GM19395 (cell line): ENCODE measurements around the gene COPG1.
A peak's percentile ranks its signal among the peaks of the same experiment; 100 is the strongest.

Experiments
- ATAC-seq: cut with Tn5 transposase; IDR thresholded peaks from one replicate; pipeline ENCODE4 v1.9.1; 2021; ENCODE audit warnings: mild to moderate bottlenecking, moderate library complexity; ENCODE audit not compliant: unreplicated experiment

Gene COPG1

DNA sequence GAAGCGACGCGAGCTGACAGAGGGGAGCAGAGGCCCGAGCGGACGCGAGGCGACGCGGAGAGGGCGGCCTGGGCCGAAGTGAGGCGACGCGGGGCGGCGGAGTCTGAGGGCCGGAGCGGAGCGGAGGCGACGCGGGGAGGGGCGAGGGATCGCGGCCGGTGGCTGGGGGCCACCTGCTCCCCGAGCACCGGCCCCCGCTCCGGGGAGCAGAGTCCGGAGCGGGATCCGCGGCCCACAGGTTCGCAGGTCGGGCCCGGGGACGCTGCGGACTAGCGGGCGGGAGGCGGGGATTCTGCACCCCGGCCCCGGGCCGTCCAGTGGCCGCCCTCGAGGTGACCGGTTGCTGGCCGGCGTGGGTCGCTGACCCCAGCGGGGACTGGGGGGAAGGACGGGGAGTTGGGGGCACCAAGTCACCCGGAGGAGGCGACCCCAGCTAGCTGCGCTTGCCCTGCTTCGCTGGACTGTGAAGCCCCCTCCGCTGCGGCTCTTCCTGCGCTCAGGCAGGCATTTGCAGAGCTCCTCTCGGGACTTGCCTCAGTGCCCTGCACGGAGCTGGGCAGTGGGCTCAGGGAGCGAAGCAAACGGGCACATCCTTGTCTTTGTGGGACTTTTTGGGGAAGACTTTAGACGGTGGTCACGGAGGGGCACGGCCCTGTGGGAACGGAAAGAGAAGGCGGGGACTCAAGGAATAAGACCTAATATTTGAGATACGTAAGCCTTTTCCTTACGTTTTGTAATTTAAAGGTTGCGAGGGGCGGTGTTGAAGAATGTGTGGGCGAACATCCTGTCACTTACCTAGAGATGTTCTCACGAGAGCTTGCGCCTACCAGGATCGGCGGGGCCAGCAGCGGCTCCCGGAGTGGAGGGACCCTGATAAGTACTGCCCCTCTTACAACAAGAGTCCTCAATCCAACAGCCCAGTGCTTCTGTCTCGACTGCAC, 29.8 kb downstream of the COPG1 start:
- ATAC-seq, result no peak

DNA sequence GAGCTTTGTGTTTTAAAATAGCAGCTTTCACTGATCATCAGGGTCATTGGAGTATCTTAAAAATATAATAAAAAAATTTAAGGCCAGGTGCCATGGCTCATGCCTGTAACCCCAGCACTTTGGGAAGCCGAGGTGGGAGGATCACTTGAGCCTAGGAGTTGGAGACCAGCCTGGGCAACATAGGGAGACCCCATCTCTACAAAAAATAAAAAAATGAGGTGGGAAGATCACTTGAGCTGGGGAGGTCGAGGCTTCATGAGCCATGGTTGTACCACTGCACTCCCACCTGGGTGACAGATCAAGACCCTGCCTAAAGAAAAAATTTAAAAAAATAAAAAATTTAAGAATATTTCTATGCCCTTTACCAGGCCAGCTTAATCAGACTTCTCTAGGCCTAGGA, 30.8 kb downstream of the COPG1 start:
- no peak for ATAC-seq

DNA sequence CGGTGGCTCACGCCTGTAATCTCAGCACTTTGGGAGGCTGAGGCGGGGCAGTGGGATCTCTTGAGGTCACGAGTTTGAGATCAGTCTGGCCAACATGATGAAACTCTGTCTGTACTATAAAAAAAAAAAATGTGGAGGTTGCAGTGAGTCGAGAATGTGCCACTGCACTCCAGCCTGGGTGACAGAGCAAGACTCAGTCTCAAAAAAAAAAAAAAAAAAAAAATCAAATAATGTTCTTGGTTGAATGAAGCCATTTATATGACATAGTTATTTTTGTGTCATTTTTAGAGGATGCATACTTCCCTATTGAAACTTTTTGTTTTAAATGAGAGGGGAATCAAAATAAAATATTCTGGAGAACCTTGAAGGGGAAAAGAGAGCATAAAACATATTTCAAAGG, 32.3 kb downstream of the COPG1 start:
- no peak for ATAC-seq

DNA sequence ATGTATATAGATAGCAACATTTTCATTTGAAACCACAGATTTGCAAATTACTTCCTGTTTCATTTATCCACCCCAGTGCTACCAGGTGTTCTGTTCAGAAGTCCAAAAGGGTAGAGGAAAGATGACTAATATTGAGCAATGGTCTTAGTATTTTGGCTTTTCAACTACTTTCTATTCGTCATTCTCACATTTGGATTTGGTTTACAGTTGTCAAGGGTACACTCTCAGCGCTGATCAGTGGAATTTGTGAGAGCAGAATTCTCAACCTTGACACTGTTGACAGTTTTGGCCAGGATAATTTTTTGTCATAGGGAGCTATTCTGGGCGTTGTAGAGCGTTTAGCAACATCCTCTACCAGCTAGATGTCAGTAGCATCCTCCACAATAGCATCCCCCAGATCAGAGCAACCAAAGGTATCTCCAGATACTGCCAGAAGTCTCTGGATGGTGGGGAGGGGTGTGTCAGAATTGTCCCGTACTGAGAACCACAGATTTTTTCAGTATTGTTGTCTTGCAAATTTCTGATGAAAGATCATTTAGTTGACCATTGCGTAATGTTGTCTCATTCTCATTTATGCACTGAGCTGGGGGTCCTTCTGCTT, 33.4 kb downstream of the COPG1 start:
- peak; percentile 77 for ATAC-seq

DNA sequence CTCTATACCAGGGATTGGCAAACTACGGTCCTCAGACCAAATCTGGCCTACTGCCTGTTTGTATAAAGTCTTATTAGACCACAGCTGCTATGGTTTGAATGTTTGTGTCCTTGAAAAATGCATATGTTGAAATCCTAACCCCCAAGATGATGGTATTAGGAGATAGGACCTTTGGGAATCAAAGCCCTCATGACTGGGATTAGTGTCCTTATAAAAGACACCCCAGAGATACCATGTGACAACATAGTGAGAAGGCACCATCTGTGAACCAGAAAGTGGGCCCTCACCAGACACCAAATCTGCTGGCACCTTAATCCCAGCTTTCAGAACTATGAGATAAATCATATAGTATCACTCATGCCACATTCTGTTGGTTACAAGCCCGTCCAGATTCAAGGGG, 36.7 kb downstream of the COPG1 start:
- no peak for ATAC-seq

DNA sequence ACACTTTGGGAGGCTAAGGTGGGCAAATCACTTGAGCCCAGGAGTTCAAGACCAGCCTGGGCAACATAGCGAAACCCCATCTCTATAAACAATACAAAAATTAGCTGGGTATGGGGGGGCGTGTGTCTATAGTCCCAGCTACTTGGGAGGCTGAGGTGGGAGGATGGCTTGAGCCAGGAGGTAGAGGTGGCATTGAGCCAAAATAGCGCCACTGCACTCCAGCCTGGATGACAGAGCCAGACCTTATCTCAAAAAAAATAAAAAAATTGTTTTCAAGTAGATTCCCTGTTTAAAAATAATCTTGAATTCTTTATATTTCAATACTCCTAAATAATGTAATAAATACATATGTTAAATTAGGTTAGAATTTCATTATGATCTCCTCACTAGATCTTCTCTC, 39.0 kb downstream of the COPG1 start:
- no peak for ATAC-seq

DNA sequence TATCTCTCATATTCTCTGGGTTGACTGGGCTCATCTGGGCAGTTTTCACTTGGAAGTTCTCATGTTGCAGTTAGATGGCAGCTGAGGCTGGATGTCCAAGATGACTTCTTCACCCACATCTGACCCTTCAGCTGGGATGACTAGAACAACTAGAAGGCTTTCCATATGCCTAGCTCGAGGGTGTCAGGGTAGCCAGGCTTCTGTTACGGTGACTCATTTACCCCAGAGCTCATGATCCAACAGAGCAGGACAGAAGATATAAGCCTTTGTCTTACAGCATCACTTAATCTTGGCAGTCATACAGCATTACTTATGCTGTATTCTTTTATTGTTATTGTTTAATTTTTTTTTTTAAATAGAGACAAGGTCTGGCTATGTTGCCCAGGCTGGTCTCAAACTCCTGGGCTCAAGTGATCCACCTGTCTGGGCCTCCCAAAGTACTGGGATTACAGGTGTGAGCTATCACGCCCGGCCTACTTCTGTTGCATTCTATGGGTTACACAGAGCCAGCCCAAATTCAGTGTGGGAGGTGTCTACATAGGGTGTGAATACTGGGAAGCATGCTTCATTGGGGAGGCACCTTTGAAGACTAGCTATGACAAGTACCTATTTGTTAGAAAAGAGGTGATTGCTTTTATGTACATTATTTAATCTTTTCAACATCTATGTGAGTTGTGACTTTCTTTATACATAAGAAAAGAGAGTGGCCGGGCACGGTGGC, 40.0 kb downstream of the COPG1 start:
- ATAC-seq, result no peak

DNA sequence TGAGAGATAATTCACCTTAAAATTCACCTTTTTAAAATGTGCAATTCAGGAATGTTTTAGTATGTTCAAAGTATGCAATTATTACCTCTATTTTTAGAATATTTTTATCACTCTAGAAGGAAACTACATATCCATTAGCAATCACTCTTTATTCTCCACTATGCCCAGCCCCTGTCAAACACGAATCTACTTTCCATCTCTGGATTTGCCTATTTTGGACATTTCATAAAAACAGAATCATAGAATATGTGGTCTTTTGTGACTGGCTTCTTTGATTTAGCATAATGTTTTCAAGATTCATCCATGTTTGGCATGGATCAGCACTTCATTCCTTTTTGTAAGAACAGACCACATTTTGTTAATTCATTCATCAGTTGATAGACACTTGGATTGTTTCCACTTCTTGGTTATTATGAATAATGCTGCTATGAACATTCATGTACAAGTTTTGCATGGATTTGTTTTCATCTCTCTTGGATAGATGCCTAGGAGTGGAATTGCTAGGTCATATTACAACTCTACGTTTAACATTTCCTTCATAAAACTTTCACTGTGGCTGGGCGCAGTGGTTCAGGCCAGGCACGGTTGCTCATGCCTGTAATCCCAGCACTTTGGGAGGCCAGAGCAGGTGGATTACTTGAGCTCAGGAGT, 42.0 kb downstream of the COPG1 start:
- ATAC-seq, result no peak

DNA sequence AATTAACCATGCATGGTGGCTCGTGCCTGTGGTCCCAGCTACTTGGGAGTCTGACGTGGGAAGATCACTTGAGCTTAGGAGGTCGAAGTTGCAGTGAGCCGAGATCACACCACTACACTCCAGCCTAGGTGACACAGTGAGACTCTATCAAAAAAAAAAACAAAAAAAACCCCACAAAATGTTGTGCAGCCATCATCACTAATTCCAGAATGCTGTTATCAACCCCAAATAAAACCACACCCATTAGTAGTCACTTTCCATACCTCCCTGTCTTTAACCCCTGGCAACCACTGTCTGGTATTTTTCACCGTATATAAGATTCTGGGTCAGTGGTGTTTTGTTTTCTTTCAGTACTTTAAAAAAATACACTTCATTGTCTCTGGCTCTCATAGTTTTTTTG, 45.9 kb downstream of the COPG1 start:
- no peak for ATAC-seq

DNA sequence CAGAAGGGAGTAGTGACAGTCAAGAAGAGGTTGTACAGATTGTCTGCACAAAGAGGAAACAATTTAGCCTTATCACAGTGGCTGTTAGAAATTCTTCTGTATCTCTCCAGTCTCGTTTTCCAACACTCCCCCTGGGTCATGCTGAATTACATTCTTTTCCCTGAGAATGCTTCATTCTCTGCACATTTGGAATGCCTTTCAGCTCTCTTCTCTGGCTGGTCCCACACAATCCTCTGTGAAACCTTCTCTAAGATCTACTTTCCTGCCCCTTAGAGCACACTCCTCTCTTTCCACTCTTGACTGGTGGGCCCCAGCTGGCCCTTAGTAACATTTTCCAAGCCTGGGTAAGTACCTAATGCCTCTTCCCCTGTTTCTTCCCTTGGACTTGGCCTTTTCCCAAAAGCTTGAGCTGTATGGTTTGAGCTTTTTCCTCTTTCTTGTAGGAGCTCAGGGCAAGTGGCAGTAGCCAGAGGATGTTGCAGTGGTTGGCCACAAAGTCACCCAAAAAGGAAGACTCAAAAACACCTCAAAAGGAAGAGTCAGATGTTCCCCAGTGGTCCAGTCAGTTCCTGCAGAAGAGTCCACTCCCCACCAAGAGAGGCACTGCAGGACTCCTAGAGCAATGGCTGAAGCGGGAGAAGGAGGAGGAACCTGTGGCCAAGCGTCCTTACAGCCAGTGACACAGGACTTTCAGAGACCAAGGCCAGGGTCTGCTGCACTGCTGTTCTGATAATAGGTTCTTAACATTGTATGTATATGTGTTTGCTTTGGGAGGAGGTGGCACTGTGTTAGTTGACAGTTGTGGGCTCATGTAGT, 54.9 kb downstream of the COPG1 start:
- ATAC-seq, result no peak

DNA sequence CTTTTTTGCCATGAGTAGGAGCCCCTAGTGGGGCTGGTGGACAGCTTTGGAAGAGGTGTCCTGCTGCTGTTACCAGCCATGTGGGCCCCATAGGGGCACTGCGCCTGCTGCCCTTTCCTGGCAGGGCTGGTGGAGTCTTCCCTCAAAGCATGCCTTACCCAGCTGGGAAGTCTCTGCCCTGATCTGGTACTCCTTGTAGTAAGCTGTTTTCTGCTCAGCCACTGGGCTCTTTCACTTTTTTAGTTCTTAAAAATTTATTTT, 55.5 kb downstream of the COPG1 start:
- no peak for ATAC-seq

DNA sequence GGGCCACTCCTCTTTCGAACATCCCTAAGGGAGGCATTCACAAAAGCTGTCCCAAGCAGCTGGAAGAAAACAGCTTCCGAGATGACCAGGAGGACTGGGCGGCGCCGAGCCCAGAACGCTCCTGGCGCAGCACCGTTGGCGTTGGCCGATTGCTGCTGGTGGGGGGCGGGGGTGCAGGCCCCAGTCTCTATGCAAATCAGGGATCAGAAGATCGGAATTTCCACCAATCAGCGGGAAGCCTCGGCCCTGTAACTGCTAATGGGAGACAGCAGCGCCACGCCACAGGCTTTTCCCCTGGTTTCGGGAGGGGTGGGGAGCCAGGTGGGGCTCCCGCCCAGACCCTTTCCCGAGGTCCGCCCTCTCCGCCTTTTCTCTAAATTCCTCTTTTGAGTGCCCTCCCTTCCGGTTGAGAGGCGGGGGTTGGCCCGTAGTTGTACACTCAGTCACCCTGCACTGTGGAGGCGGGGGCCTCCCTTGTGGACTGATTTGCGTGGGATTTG, 56.2 kb downstream of the COPG1 start:
- peak; percentile 48 for ATAC-seq

DNA sequence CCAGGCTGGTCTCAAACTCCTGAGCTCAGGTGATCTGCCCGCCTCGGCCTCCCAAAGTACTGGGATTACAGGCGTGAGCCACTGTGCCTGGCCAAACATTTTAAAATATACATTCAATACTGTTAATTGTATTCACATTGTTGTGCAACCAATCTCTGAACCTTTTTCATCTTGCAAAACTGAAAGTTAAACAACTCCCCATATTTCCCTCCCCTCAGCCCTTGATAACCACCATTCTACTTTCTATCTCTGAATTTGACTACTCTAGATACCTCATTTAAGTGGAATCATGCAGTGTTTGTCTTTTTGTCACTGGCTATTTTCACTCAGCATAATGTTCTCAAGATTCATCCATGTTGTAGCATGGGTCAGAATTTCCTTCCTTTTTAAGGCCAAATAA, 59.2 kb downstream of the COPG1 start:
- no peak for ATAC-seq

DNA sequence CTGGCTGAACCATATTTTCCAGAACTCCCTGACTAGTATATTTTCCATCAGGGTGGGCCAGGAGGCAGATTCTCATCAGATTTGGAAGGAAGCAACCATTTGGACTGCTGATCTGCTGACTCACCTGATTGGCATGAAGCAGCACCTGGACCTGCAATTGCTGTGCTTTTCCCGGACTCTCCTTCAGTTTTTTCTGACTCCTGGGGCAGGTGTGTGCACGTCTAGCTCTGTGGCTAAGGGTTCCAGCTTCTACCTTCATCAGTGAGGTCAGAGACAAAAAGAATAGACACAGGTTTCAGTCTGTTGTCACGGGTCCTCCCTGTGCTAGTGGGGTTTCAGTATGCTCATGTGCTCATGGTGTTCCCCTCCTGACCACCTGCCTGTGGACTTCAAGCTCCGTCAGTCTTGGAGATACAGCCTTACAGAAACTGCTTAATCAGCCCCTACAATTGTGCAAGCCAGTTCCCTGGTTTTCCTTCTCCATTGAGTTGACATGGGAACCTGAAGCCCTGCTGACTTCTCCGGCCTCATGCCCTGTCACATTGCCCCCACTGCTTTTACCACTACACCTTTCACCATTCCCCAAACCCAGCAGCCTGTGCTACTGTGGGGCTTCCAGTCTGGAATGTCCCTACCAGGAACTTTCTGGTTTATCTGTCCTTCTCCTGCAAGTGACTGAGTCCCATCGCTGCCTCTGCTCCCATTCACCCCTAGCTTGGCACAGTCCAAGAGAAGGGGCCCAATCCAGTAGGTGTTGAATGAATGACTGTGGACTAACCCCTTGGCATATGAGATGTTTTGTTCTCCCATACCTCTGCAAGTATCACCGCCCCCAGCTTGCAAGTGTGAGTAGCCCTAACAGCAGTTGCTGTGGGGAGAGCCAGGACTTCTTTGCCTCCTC, 61.0 kb downstream of the COPG1 start:
- ATAC-seq, result no peak

DNA sequence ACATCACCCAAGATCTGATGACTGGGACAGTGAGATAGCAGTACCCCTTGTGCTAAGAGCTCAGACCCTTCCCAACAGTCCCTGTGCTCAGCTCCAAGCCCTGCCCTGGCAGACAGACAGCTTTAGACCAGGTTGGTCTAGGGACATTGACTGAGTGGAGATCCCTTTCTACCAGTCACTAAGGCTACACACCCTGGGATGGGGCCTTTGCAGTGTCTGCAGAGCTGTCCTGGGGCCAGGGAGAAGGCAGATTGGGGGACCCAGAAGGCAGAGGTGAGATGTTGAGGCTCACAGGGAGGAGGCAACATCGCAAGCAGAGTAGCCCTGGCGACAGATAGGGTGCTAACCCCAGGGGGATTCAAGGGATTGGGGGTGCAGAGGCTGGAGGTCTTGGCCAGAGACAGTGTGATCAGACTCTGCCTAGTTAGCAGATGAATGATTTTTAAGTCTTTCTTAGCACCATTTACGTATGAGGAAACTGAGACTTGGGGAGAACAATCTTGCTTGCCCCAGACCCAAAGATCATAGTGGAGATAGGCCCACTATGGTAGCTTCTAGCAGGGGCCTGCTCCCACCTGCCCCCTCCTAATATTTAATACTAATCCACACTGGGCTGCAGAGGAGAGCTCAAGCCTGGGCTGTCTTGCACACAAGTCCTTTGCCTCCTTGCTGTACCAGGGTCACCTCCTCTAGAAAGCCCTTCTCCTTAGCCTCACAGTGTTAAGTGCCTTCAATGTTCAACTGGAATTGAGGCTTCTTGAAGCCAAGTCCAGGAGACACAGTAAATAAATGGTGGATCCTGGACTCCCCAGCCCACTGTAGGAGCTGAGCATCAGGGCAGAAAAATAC, 61.9 kb downstream of the COPG1 start:
- ATAC-seq, result no peak

DNA sequence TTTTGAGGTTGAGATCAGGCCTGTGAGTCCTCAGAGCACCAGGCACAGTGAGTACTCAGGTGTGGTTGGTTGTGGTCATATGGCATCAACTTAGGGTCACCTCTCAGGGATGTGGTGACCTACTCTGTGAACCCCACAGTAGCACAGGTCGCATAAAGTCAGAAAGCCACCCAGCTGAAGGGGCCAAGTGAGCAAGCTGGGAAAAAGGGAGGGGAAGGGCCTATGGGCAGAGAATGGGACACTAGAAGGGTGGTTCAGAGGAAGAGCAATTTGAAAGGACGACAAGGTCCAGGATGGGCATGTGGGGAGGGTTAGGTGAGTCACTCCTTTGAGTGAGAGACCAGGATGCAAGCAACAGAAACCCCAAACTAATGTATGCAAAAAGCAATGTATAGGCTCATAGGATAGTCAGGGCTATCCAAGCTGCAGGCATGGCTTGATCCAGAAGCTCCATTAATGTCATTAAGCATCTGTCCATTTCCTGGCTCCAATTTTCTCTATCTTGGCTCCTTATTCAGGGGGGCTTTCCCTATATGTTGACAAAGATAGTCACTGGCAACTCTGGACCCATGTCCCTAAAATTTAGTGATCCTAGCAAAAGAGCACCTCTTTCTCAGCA, 62.7 kb downstream of the COPG1 start:
- no peak for ATAC-seq

DNA sequence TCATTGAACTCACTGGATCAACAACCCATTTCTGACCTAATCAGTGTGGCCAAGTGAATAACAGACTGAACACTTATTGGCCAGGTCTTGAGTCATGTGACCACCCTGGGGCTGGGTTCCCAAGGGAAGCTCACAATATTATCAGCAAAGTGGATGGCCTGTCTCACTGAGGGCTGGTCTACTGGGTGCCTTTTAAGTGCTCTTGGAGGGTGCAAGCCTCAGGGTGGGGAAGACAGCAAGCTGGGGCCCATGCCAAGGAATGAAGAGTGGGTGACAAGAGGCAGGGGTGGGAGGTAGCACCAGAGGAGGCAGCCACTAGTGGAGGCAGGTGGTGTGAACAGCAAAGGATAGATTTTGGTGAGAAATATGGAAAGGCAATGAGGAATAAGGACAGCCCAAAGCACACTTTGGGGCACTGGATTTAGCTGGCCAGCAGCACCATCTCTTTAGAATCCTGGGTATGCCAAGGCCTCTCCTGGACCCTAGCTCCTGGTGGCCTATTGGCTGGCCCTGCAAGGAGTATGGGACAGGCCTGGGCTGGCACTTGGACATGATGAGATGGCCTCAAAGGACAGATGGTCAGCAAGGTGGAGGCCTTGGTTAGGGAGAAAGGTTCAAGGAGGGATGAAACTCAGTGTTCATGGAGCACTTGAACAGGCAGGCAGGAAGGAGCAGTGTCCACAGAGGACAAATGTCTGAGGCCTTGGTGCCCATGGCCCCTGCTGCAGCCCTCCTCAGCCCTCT, 63.4 kb downstream of the COPG1 start:
- no peak for ATAC-seq

DNA sequence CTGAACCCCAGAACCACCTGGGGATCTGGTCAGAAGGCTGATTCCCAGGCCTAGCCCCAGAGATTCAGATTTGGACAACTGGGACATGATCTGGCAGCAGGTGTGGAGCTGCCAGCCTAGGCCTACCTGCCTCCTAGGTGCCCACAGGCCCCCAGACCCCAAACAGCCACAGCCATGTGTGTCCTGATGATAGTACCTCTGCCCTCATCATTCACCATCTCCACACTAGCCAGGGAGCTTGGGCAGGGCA, 63.9 kb downstream of the COPG1 start:
- no peak for ATAC-seq
